H9 (cell line): ENCODE results near the gene CNGA2. TPM values are rescaled to one million over a fixed set of nuclear protein-coding genes. Genes with fewer than 3 reads are reported as not detected.

ENCODE experiments used
- DNase-seq: peaks from one replicate; pipeline ENCODE4 v3.0.0-alpha.2; 2017
- H2AFZ ChIP-seq: one replicate; pipeline ENCODE4 v1.6.1; 2013; ENCODE audit warnings: mild to moderate bottlenecking, low read length, control low read depth, moderate library complexity
- H2AK5ac ChIP-seq: 2 replicates; pipeline ENCODE4 v1.6.1; 2013; ENCODE audit warnings: low read length, control low read depth, mixed read lengths; ENCODE audit not compliant: insufficient read length
- H2BK120ac ChIP-seq: one replicate; pipeline ENCODE4 v1.6.1; 2013; ENCODE audit warnings: low read depth, mild to moderate bottlenecking, low read length, control low read depth, inconsistent platforms; ENCODE audit not compliant: poor library complexity, severe bottlenecking
- H2BK12ac ChIP-seq: 2 replicates; pipeline ENCODE4 v1.6.1; 2013; ENCODE audit warnings: low read length, control low read depth, mixed read lengths, low read depth; ENCODE audit not compliant: insufficient read length
- H2BK15ac ChIP-seq: 2 replicates; pipeline ENCODE4 v1.6.1; 2013; ENCODE audit warnings: low read depth, low read length, control low read depth
- H2BK20ac ChIP-seq: one replicate; pipeline ENCODE4 v1.6.1; 2013; ENCODE audit warnings: low read depth, mild to moderate bottlenecking, low read length, control low read depth, inconsistent platforms; ENCODE audit not compliant: poor library complexity, severe bottlenecking
- H2BK5ac ChIP-seq: 2 replicates; pipeline ENCODE4 v1.6.1; 2013; ENCODE audit warnings: low read length, control low read depth, mixed read lengths; ENCODE audit not compliant: insufficient read length
- H3K14ac ChIP-seq: 2 replicates; pipeline ENCODE4 v1.6.1; 2013; ENCODE audit warnings: low read length, control low read depth; ENCODE audit not compliant: insufficient read depth
- H3K18ac ChIP-seq: 2 replicates; pipeline ENCODE4 v1.6.1; 2013; ENCODE audit warnings: low read depth, mild to moderate bottlenecking, mixed read lengths, low read length, control low read depth; ENCODE audit not compliant: insufficient read length
- H3K23ac ChIP-seq: 2 replicates; pipeline ENCODE4 v1.6.1; 2013; ENCODE audit warnings: low read length, control low read depth, mixed read lengths, low read depth; ENCODE audit not compliant: insufficient read length
- H3K23me2 ChIP-seq: 2 replicates; pipeline ENCODE4 v1.6.1; 2013; ENCODE audit warnings: low read depth, mild to moderate bottlenecking, mixed read lengths, low read length, control low read depth; ENCODE audit not compliant: insufficient read length, poor library complexity, severe bottlenecking
- H3K27ac ChIP-seq: 2 replicates; pipeline ENCODE4 v1.5.1; 2013; ENCODE audit warnings: low read length, control low read depth, mixed read lengths, low read depth; ENCODE audit not compliant: insufficient read length
- H3K27me3 ChIP-seq: 2 replicates; pipeline ENCODE4 v1.6.1; 2013; ENCODE audit warnings: low read length, control low read depth, inconsistent platforms; ENCODE audit not compliant: insufficient read depth
- H3K4ac ChIP-seq: 2 replicates; pipeline ENCODE4 v1.6.1; 2013; ENCODE audit warnings: low read depth, mild to moderate bottlenecking, control low read depth, inconsistent platforms, low read length, moderate library complexity
- H3K4me1 ChIP-seq: 2 replicates; pipeline ENCODE4 v1.6.1; 2013; ENCODE audit warnings: low read length, control low read depth, inconsistent platforms; ENCODE audit not compliant: insufficient read depth
- H3K4me2 ChIP-seq: 2 replicates; pipeline ENCODE4 v1.6.1; 2013; ENCODE audit warnings: low read length, control low read depth, mixed read lengths; ENCODE audit not compliant: insufficient read length, insufficient read depth
- H3K56ac ChIP-seq: 2 replicates; pipeline ENCODE4 v1.6.1; 2013; ENCODE audit warnings: low read depth, mild to moderate bottlenecking, mixed read lengths, low read length, control low read depth; ENCODE audit not compliant: insufficient read length
- H3K79me1 ChIP-seq: 2 replicates; pipeline ENCODE4 v1.6.1; 2013; ENCODE audit warnings: low read depth, mild to moderate bottlenecking, moderate library complexity, low read length, control low read depth, inconsistent platforms; ENCODE audit not compliant: insufficient read depth, poor library complexity, severe bottlenecking
- H3K79me2 ChIP-seq: 2 replicates; pipeline ENCODE4 v1.6.1; 2013; ENCODE audit warnings: low read length, control low read depth, inconsistent platforms; ENCODE audit not compliant: insufficient read depth
- H3K9ac ChIP-seq: 2 replicates; pipeline ENCODE4 v1.6.1; 2013; ENCODE audit warnings: low read length, control low read depth, mixed read lengths; ENCODE audit not compliant: insufficient read length; ENCODE audit errors: extremely low read depth
- H3K9me3 ChIP-seq: one replicate; pipeline ENCODE4 v1.6.1; 2013; ENCODE audit warnings: low read depth, low read length, inconsistent platforms; ENCODE audit not compliant: control insufficient read depth
- H3T11ph ChIP-seq: one replicate; pipeline ENCODE4 v1.6.1; 2013; ENCODE audit warnings: mild to moderate bottlenecking, low read length, control low read depth, inconsistent platforms
- H4K20me1 ChIP-seq: one replicate; pipeline ENCODE4 v1.6.1; 2013; ENCODE audit not compliant: control insufficient read depth, insufficient read length, insufficient read depth
- H4K5ac ChIP-seq: 2 replicates; pipeline ENCODE4 v1.6.1; 2013; ENCODE audit warnings: low read depth, mild to moderate bottlenecking, mixed read lengths, low read length, control low read depth; ENCODE audit not compliant: insufficient read length
- H4K8ac ChIP-seq: replicated peaks from 2 replicates; pipeline ENCODE4 v1.6.1; 2013; ENCODE audit warnings: low read length, control low read depth, mixed read lengths, low read depth; ENCODE audit not compliant: insufficient read length
- H4K91ac ChIP-seq: 2 replicates; pipeline ENCODE4 v1.6.1; 2013; ENCODE audit warnings: low read depth, mild to moderate bottlenecking, moderate library complexity, mixed read lengths, low read length, control low read depth; ENCODE audit not compliant: insufficient read length
- H3K27ac Mint-ChIP-seq, 3 experiments: 2 replicates in 2 of 3; 3 replicates in 1 of 3; pipeline ENCODE4 v1.8.0; 2020 to 2021; ENCODE audit warnings: mixed read lengths in 3 of 3, mild to moderate bottlenecking in 1 of 3, moderate library complexity in 1 of 3
- H3K27me3 Mint-ChIP-seq: 2 replicates; pipeline ENCODE4 v1.8.0; 2021; ENCODE audit warnings: low read depth, mild to moderate bottlenecking, moderate library complexity, mixed read lengths
- H3K36me3 Mint-ChIP-seq, 3 experiments: 2 replicates in 2 of 3; 3 replicates in 1 of 3; pipeline ENCODE4 v1.8.0; 2020 to 2021; ENCODE audit warnings: low read depth in 3 of 3, mixed read lengths in 3 of 3; ENCODE audit not compliant: insufficient read depth in 1 of 3
- H3K4me1 Mint-ChIP-seq, 2 experiments: 2 replicates each; pipeline ENCODE4 v1.8.0; 2020; ENCODE audit warnings: mixed read lengths in 2 of 2
- H3K4me3 Mint-ChIP-seq, 2 experiments: 2 replicates in 1 of 2; 3 replicates in 1 of 2; pipeline ENCODE4 v1.8.0; 2020 to 2021; ENCODE audit warnings: mild to moderate bottlenecking in 2 of 2, mixed read lengths in 2 of 2, moderate library complexity in 1 of 2
- H3K9me3 Mint-ChIP-seq, 2 experiments: 2 replicates in 1 of 2; 3 replicates in 1 of 2; pipeline ENCODE4 v1.8.0; 2020; ENCODE audit warnings: mild to moderate bottlenecking in 2 of 2, mixed read lengths in 2 of 2, moderate library complexity in 1 of 2
- WGBS: extraction: QIAGEN DNeasy Blood & Tissue Kit; methylation state at CpG from one replicate; pipeline ENCODE4 v1.1.7; 2013; ENCODE audit warnings: missing lambda C conversion rate, low lambda C conversion rate, mixed read lengths; ENCODE audit not compliant: insufficient read length; ENCODE audit errors: extremely low coverage; 5-methylcytosine and 5-hydroxymethylcytosine counted together
- total RNA-seq: library from RNA; stranded (reverse); gene quantifications from 2 replicates; pipeline ENCODE4 v1.2.1, GENCODE V29; 2021
- TF ChIP-seq, protein P1 (sequence below): fragments of 200-600 bp; sonication (generic); conservative IDR thresholded peaks from 3 replicates; pipeline ENCODE4 v1.8.0; 2021; ENCODE audit warnings: antibody characterized with exemption, mild to moderate bottlenecking

CNGA2 gene
- total RNA-seq, 1 experiment from 2014 or later, result not detected

DNA sequence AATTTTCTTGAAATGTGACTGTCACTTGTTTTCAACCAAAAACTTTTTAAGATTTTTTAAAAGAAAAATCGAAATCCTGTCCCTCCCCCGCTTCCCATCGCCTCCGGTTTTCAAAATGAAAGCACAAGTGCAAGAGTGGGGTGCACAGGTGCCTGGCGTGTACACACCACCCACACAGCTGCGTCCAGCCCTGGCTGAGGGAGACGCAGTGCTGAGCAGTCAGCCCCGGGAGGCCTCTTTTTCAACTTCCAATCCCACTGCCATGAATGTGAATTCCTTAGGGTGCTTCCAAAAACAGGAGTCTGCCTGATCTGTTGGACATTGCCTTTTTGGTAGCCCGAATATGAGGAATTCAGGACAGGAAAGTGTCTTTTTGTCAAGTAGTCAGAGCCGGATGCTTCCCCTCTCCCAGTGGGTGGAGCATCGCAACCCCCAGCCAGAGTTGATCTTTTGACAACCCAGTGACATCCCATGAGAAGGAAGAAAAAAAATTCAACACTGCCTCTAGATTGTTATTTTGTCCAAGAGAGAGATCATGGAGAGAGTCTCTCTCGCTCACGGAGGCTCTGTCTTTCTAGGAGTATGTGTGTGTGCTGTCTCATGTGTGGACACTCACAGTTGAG, 30.4 kb upstream of the CNGA2 start:
- Histone ChIP-seq H4K5ac (no peak overlapping the region), H2AK5ac (no peak overlapping the region), H3K18ac (no peak overlapping the region), H3K9me3 (peaks cover 58% of the 10 kb centered on the region), H4K91ac (no peak overlapping the region), H3K56ac (no peak overlapping the region), H3K9ac (no peak overlapping the region), H2BK5ac (no peak overlapping the region), H3K27me3 (no peaks in the 10 kb centered on the region), H2BK120ac (no peak overlapping the region), H3K79me2 (no peaks in the 10 kb centered on the region), H2AFZ (no peak overlapping the region), H2BK20ac (no peak overlapping the region), H2BK12ac (no peak overlapping the region), H3K4ac (no peak overlapping the region), H2BK15ac (no peak overlapping the region), H4K20me1 (no peaks in the 10 kb centered on the region), H3T11ph (no peak overlapping the region), H3K23me2 (no peaks in the 10 kb centered on the region), H3K4me1 (no peaks in the 10 kb centered on the region; the same call in 1 of the 2 replicates), H3K4me2 (no peak overlapping the region), H3K14ac (no peak overlapping the region), H3K23ac (no peak overlapping the region), H3K27ac (no peak overlapping the region), H3K79me1 (no peaks in the 10 kb centered on the region), H4K8ac (no peak overlapping the region)
- TF ChIP-seq, protein P1, sequence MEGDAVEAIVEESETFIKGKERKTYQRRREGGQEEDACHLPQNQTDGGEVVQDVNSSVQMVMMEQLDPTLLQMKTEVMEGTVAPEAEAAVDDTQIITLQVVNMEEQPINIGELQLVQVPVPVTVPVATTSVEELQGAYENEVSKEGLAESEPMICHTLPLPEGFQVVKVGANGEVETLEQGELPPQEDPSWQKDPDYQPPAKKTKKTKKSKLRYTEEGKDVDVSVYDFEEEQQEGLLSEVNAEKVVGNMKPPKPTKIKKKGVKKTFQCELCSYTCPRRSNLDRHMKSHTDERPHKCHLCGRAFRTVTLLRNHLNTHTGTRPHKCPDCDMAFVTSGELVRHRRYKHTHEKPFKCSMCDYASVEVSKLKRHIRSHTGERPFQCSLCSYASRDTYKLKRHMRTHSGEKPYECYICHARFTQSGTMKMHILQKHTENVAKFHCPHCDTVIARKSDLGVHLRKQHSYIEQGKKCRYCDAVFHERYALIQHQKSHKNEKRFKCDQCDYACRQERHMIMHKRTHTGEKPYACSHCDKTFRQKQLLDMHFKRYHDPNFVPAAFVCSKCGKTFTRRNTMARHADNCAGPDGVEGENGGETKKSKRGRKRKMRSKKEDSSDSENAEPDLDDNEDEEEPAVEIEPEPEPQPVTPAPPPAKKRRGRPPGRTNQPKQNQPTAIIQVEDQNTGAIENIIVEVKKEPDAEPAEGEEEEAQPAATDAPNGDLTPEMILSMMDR, result no peak
- 0 out of 4 replicates have a peak, but pooled peaks cover 0 to 2% of the 10 kb centered on the region in 2 experiments for H3K4me1 Mint-ChIP-seq
- WGBS, result no CpG with 5 or more reads among the region's 13 CpGs
- H3K27ac Mint-ChIP-seq, result no peak overlapping the region
- H3K9me3 Mint-ChIP-seq, result peaks cover 57 to 61% of the 10 kb centered on the region in 2 experiments
- peaks cover 0 to 2% (median 0%) of the 10 kb centered on the region in 3 experiments; a peak in 2 of 7 replicates for H3K36me3 Mint-ChIP-seq
- no peak overlapping the region for H3K4me3 Mint-ChIP-seq
- DNase-seq, result no peak
- peaks cover 3% of the 10 kb centered on the region for H3K27me3 Mint-ChIP-seq
